GM21390 (cell line): ENCODE data around the gene PIP4K2B.

ENCODE experiments used
- ATAC-seq: cut with Tn5 transposase; IDR thresholded peaks from one replicate; pipeline ENCODE4 v1.9.1; 2021; ENCODE audit not compliant: unreplicated experiment

The PIP4K2B gene

DNA sequence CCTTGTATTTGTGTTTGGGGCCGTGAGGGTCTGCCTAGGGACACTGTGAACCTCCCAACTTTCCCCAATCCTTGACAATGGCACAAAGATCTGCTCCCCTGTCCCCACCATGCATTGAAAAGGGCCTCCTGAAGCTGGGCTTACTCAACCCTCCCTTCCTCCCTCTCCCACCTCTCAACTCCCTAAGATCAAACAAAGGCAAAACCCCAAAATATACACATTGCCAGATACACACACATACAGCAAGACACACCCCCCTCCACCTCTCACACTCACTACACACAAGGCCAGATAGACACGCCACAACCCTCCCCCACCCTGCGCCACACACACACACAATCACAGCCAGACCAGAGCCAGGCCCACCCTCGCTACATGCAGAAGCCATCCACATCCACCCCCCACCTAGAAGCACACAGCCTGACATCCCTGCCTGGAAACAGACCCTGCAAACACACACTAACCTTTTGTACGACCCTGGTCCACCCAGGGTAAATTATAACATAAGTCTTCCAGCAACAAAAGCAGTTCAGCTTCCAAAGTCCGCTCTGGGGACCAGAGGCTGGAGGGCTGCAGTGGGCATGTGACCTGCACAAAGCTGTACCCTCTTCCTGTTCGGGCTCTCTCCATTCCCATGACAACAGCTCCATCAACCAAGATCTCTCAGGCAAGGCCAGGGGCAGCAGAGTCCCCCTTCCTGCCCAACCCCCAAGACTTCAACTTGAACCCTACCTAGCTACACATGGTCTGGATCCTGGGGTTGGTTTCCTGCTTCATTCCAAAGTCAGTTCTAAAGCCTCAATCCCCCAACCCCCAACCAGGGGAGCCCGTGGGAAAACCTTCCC is 53.1 kb downstream of the PIP4K2B start:
- ATAC-seq = no peak

DNA sequence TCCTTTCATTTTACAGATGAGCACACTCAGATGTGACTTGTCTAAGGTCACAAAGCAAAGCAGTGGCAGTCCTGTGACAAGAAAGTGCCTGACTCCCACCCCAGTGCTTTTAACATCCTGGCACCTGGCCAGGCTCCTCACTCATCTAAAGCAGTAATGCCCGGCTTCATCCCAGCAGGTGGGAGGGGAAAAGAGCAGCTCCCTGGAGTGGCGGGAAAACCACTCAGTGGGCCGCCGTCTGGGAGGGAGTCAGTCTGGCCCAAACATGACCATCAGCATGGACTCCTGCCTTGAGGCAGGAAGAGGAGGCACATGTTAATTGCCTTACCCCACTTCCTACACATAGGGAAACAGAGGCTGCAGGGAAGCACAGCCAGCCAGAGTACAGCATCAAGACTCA is 53.8 kb downstream of the PIP4K2B start:
- ATAC-seq = no peak

GRCh38 chr17:38743556-38744171 is 55.7 kb downstream of the PIP4K2B start:
- no peak for ATAC-seq

GRCh38 chr17:38742411-38743308 is 56.7 kb downstream of the PIP4K2B start:
- ATAC-seq = no peak

GRCh38 chr17:38741921-38742410 is 57.4 kb downstream of the PIP4K2B start:
- no peak for ATAC-seq

DNA sequence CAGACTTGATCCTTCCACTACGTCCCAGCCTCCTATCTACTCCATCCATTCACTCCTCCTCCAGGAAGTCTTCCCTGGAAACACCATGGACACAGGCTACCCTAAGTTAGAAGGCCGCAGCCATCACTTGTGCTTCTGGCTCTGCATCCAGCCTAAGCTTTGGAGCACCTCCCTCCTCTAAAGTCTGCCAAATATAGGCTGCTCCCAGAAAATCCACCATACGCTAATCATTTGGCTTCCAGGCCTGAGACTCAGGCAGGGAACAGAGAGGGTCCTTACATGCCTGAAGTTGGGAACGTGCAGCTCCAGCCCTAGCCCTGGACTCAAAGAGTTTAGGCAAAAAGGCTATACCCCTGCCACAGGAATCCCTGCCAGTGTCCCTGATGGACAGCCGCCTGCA is 57.9 kb downstream of the PIP4K2B start:
- ATAC-seq = no peak

- ATAC-seq = no peak
These were observed 58.5 kb downstream of the PIP4K2B start for GRCh38 chr17:38740806-38741205.

DNA sequence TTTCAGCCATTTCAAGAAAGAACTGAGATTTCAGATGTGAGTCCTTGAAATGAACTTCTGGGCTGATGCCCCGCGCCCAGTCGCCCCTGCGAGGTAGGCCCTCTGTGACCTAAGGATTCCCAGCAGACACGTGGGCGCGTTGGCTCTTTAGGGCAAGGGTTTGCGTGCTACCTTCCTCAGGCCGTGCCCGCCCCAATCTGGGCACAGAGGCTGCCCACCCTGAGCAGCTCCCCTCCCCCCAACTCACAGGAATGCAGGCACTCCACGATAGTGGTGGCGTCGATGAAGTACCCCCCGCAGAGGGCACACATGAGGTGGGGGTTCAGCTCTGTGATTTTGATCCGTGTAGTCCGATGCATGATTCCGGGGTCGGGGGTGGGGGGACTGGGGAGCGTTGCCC is 59.3 kb downstream of the PIP4K2B start:
- ATAC-seq = no peak

GRCh38 chr17:38739305-38739704 is 60.1 kb downstream of the PIP4K2B start:
- ATAC-seq = no peak

GRCh38 chr17:38738686-38739085 is 60.7 kb downstream of the PIP4K2B start:
- ATAC-seq = no peak

DNA sequence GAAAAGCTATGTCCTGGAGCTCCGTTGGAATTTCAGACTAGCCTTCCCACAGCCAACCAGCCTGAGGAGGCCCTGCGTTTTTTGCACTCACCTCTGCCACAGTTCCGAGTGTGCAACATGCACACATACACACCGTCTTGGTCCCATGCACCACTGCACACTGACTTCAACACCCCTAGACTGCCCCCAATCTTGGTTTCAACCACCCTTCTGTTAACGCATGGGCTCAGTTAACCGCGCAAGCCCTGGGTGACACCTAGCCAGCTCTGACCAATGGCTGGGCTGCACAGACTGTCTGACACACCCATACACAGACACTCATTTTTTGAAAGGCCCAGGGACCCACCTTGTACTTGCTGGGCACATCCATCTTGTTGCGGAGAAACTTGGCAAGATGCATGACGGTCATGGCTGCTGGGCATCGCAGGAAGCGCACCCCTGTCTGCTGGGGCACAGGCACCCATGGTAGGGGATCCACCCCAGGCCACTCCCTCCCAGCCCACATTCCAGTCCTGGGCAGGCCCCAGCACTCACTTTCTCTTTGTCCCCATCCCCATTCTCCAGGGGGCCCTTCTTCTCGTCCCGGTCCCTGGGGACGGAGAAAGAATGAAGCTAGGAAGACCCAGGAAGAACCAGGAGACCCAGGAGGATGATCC is 61.2 kb downstream of the PIP4K2B start:
- ATAC-seq = no peak

GRCh38 chr17:38735161-38735997 is 64.0 kb downstream of the PIP4K2B start:
- ATAC-seq = no peak

- no peak for ATAC-seq
These were observed 65.1 kb downstream of the PIP4K2B start for GRCh38 chr17:38733982-38734973.

DNA sequence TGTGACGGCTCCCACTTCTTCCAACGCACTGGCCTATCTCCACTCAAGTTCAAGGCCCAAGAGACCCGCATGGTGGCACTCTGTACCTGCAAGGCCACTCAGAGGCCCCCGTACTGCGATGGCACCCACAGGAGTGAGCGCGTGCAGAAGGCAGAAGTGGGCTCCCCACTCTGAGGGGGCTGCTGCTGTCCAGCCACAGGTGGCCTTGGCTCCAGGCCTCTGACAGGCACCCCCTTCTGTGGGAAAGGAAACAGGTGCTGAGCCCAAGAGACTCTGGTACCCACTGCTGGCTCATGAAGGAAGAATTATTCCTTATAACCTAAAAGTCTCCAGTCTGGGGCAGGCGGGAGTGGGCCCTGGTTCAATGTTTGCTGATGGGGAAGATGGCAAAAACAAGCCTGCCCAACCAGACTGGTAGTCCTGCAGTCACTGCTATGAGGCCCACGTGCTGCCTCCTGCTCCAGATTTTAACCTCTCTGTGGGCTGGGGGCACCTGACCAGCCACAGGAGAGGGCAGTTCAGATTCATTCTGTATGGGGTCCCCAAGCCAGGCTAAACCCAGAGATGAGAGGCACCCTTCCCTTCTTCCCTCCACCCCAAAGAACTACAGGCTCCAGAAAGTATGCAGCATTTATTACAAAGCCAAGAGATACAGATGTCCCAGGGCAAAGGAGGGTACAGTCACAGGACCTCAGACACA is 65.9 kb downstream of the PIP4K2B start:
- no peak for ATAC-seq

DNA sequence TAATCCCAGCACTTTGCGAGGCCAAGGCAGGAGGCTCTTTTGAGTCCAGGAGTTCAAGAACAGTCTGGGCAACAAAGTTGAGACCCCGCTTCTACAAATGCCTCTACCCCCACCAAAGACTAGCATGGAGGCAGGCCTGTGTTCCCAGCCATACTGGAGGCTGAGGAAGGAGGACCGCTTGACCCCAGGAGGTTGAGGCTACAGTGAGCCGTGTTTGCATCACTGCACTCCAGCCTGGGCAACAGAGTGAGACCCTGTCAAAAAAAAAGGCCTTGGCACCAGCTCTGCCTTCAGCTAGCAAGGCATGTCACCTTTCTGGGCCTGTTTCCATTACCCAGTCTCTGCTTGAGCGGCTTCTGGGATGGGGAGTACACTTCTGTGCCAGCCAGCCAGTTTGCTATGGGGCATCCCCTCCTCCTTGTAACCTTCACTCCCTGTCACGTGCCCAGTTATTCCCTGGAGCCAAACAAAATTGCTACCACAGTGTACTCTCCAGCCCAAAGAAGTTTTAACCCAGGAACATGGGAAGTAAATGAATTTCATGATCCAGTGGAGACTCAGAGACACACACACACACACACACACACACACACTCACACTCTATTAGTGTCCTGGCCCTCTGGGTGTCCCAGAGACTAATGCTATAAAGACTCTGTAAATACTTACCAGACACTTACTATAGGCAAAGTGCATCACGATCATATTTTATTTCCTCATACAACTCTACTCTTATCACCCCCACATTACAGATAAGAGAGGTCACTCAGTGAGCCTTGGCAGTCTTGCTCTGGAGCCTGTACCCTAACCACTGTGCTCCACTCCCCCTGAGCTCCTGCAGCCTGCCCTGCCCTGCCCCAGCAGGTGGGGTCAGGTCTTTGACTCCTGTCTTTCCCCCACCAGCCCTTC is 66.7 kb downstream of the PIP4K2B start:
- no peak for ATAC-seq

DNA sequence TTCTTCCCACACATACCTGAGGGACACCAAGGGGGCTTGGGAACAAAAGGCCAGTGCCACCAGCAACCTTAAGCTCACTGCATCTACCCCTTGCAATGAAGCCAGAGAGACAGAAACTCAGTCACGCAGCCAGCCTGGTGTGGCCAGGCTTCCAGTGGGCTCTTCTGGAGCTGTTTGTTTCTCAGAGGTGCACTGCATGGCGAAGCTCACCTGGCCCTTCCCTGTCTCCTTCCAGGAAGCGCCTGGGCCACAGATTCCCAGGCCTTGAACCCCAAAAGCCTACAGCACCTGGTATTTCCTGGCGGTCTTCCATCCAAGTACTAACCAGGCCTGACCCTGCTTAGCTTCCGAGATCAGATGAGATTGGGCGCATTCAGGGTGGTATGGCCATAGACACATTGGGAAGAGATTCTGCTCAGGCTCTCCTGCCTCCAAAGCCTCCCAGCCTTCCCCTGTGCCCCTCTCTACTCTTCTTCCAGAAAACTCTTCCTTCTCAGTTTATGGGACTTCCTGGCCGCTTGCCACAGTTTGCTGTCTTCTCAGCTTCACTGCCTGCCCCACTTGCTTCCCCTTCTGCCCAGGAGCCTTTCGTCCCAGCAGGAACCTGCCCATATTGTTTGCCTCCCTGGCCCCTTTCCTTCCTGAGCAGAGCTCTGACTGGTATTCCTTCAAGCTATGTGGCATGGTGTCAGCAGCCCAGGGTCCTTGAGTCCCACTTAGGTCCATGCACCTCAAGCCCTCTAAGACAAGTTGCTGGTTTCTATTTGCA is 67.6 kb downstream of the PIP4K2B start:
- ATAC-seq = no peak
